Glomerular visceral epithelial cell (primary cell): ENCODE measurements around the gene BLM.
A peak's percentile ranks its signal among the peaks of the same experiment; 100 is the strongest.
"Not testable (repeated sequence)": the region's sequence is repeated elsewhere in the genome, so short reads cannot be mapped to it uniquely, and the experiment has no call there.

Experiments used
- DNase-seq: peaks from one replicate; pipeline ENCODE4 v3.0.0-alpha.2; 2016; ENCODE audit errors: extremely low spot score

Gene BLM

DNA sequence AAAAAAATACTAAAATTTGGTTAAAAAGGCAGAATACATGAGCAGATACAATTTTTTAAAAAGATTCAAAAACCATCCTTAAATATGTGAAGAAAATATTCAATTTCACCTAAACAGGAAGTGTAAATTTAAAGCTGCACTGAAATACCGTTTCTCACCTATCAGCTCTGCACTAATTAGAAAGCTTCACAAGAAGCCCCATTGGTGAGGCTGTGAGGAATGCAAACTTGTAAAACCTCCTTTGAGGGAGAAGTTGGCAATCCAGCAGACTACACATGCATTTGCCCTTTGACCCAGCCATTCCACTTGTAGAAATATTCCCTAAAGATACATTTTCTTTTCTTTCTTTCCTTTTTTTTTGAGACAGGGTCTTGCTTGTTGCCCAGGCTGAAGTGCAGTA, 18.8 kb downstream of the BLM start:
- no peak for DNase-seq

DNA sequence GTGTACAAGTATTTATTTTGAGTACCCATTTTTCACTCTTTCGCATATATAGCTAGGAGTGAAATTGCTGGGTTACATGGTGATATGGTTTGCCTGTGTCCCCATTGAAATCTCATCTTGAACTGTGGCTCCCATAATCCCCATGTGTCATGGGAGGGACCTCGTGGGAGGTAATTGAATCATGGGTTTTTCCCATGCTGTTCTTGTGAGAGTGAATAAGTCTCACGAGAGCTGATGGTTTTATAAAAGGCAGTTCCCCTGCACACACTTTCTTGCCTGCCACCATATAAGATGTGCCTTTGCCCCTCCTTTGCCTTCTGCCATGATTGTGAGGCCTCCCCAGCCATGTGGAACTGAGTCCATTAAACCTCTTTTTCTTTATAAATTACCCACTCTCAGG, 23.4 kb downstream of the BLM start:
- not testable (repeated sequence) for DNase-seq

DNA sequence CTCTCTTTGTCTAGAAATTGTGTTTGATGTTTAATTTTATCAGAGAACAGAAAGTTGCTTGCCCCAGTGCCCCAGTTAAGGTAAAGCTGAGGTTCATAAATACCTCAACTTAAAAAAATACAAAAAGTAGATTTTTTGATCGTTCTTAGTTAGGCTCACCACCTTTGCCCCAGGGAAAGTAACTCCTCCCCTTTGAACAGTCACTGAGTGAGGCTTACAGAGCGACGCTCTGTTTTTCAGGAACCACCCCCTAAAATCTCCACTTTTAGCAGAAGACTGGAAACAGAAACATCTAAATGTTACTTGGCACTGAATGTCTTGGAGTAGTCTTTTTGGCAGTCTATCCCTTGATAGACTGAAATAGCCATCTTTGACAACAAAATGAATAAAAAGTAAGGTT, 24.9 kb downstream of the BLM start:
- DNase-seq: no peak

DNA sequence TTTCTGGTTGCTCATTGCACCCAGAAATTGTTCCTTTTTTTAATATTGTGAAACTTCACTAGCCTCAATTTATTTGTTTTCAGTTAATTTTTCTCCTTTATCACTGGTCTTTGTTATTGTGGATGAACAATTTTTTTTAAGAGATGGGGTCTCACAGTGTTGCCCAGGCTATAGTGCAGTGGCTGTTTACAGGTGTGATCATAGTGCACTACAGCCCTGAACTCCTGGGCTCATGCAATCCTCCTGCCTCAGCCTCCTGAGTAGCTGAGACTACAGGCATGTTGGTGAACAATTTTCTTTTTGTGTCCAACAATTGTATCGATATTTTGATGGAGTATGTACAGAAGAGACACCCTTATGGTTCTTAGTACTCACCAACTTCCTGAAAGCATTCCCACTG, 26.3 kb downstream of the BLM start:
- DNase-seq: no peak

DNA sequence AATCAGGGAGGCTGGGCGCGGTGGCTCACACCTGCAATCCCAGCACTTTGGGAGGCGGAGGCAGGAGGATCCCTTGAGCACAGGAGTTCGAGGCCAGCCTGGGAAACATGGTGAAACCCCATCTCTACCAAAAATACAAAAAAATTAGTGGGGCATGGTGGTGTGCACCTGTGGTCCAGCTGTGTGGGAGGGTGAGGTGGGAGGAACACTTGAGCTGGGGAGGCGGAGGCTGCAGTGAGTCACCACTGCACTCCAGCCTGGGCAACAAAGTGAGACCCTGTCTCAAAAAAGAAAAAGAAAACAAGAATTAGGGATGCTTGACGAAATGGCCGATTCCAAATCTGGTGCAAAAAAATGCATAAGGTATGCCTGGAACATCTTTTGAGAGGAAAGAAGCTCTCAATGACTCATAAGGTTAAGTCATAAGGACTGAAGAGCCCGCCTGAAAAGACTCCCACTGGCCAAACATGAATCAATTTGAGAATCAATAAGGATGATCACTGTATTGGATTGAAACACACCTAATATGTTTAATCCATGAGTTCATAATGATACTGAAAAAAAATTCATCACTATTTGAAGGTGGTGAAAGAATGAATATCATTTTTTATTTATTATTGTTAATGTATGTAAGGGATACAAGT, 27.7 kb downstream of the BLM start:
- no peak for DNase-seq

DNA sequence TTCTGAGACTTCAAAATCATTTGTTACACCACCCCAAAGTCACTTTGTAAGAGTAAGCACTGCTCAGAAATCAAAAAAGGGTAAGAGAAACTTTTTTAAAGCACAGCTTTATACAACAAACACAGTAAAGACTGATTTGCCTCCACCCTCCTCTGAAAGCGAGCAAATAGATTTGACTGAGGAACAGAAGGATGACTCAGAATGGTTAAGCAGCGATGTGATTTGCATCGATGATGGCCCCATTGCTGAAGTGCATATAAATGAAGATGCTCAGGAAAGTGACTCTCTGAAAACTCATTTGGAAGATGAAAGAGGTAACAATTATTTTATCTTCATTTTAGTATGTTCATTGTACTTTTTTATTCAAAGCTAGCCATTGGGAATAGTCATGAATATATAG, 32.6 kb downstream of the BLM start:
- no peak for DNase-seq

DNA sequence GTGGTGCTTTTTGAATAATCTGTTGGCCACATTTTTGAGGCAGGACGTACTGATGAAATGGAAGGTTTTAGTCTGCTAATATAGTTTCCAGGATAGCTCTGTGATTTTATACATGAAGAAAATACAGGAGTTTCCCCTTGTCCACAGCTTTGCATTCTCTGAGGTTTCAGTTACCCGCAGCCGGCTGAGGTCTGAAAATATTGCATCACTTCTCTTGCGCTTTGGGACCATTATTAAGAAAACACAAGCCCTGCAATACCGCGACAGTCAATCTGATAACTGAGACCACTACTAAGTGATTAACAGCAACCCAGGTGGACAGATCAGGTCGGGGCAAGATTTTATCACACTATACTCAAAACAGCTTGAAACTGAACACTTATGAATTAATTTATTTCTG, 33.0 kb downstream of the BLM start:
- no peak for DNase-seq

DNA sequence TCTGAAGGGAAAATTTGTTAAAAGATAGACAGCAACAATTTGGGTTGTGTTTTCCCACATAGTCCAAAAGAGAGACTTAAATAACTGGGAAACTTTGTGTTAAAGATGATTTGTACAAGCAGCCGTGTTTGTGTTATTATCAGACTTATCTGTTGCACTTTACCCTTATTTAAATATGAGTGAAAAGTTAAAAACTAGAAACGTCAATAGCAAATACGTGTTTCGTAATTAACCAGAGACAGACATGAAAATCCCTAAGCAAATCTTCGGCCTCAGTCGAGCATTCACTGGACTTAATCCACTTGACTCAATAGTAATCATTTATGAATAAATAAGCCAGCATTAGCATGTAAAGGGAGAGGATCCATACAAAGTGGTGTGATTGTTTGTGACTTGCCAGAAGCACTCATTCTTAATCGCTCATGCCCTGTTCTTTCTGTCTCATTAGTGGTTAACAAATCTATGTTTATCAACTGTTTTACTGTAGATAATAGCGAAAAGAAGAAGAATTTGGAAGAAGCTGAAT, 34.2 kb downstream of the BLM start:
- no peak for DNase-seq

DNA sequence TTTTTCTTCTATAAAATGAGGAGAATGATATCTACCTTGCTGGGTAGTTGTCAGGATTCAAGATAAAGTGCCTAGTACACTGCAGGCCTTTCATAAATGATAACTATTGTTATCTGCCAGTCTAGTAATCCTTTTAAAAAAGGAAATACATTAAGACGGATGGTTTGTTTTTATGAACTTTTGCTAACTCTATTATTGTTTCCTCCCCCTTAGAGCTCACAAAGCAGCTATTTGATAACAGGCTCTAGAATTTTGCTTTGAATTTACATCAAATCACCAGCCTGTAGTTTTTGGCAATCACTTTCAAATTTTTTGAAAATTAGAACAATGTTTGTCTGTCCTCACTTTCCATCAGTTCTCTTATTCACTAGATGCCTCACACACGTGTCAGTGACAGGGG, 39.8 kb downstream of the BLM start:
- DNase-seq: no peak

DNA sequence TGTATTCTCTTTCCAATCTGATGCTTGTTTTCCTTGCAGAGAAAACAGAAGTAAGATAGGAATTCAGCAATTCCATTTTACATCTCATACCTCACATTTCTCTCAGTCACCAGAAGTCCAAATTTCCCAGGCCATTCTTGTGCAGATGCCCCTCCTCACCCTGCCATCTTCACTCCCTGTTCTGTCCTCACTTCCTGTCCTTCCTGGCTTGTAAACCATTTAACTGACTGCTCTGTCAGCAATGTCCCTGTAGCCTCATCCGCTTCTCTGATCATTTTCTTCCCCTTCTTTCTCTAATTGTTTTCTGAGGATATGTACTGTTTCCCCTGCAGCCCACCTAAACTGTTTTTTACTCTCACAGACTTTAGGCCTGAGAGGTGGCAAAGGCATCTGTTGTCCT, 40.3 kb downstream of the BLM start:
- no peak for DNase-seq

DNA sequence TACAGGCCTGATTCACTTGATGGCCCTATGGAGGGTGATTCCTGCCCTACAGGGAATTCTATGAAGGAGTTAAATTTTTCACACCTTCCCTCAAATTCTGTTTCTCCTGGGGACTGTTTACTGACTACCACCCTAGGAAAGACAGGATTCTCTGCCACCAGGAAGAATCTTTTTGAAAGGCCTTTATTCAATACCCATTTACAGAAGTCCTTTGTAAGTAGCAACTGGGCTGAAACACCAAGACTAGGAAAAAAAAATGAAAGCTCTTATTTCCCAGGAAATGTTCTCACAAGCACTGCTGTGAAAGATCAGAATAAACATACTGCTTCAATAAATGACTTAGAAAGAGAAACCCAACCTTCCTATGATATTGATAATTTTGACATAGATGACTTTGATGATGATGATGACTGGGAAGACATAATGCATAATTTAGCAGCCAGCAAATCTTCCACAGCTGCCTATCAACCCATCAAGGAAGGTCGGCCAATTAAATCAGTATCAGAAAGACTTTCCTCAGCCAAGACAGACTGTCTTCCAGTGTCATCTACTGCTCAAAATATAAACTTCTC, 43.6 kb downstream of the BLM start:
- no peak for DNase-seq

DNA sequence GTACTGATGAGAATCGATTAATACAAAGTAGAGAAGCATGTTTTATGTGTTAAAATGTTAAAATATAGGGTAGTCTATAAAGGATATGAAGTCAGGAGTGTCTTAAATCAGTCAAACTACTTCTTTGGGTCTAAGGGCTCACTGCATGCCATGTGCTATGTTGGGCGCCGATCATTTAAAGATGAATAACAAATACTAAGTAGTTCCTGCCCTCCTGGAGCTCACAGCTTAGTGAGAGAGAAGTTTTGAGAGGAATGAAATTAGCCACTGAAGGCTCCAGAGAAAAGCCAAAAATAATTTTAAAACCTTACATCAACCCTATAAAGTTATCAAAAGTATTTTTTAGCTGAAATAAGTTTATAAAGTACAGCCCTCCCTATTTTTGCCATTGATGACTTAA, 44.5 kb downstream of the BLM start:
- DNase-seq: no peak

DNA sequence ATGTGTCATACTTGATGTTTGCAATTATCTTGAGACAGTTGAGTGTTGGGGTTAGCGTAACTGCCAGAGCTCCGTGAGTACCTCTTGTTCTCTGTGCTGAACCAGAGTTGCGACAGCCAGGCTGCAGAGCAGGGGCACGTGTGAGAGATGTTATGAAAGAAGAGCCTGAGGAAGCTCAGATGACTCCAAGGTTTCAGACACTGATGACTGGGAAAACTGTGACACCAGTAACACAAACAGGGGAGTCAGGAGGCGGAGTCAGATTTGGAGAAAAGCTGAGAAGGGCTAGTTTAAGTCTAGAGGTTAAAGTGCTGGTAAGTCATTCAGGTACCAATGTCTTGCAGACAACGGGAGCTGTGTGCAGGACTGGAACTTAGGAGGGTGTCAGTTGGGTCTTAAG, 45.0 kb downstream of the BLM start:
- no peak for DNase-seq

DNA sequence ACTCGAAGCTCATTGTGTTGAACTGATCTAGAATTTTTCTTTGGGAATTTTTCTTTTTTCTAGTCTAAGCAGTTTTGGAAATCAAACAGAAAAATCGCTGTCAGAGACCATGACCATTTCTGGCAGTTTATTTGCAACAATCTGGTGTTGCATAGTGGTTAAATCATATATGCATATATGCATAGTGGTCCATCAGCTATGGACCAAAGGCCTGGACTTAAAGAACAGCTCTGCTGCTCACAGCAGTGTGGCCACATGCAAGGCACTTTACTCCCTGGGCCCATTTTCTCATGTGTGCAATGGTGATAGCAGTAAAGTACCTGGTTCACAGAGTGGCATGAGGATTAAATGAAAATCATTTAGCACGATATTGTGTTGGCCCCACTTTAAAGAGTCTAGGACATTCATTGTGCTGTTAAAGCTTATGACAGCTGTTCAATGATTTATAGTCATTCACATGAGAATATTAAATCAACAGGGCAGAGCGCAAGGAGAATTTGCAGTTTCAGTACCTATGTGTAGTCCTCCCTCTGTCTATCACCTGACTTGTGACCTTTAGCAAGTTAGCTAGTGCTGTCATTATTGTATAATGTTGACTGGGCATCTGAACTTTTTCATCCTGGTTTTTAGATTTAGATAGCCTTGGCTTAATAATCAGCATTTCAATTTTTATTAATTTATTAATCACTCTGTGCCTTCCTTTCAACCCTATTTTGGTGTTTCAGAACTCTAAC, 46.4 kb downstream of the BLM start:
- no peak for DNase-seq

DNA sequence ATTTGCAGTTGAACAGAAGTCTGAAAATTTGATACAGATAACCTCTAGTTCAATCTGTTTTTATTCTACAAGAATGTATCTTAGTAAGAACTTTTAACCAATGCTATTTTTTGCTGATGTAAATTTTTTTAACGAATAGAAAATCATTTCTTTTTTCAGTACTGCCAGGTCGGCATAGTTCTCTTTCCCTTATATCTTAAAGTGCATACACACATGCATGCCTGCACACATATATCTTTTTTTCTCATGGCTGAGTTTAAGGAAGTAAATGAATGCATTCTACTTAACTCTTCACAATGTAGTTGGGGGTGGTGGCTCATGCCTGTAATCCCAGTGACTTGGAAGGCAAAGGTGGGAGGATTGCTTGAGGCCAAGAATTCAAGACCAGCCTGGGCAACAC, 48.4 kb downstream of the BLM start:
- no peak for DNase-seq

DNA sequence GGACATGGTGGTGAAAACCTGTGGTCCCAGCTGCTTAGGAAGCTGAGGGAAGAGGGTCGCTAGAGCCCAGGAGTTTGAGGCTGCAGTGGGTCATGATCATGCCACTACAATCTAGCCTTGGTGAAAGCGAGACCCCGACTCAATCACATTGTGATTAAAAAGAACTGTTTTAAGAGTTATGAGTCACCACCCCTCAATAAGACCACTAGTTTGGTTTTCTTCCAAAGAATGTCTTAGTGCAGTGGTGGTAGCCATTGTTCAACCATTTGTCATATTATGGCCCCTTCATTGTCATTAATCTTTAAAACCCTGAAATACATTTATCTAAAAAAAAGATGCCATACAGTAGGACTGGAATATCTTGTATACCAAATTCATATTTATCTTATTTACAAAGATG, 48.8 kb downstream of the BLM start:
- DNase-seq: no peak

DNA sequence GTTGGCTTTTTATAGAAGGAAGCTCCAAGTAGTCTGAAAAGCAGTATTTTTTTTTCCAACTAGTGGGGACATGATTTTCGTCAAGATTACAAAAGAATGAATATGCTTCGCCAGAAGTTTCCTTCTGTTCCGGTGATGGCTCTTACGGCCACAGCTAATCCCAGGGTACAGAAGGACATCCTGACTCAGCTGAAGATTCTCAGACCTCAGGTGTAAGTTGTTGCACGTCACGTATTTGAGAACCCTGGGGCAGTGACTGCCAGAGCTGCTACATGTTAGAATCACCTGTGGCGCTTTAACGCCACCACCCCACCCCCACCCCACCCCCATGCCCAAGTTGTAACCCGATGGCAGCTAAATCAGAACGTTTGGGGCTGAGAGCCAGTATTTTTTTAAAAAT, 52.2 kb downstream of the BLM start:
- no peak for DNase-seq

DNA sequence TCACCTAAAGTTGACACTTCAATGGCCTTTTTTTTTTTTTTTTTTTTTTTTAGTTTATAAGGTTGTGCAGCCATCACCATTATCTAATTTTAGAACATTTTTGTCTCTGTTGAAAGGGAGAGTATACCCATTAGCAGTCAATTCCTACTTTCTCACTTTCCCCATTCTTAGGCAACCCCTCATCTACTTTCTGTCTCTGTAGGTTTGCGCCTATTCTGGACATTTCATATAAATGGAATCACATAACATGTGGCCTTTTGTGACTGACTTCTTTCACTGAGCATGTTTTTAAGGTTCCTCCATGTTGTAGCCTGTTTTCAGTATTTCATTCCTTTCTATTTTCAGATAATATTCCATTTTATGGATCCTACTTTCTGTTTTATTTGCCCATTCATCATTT, 56.3 kb downstream of the BLM start:
- no peak for DNase-seq

DNA sequence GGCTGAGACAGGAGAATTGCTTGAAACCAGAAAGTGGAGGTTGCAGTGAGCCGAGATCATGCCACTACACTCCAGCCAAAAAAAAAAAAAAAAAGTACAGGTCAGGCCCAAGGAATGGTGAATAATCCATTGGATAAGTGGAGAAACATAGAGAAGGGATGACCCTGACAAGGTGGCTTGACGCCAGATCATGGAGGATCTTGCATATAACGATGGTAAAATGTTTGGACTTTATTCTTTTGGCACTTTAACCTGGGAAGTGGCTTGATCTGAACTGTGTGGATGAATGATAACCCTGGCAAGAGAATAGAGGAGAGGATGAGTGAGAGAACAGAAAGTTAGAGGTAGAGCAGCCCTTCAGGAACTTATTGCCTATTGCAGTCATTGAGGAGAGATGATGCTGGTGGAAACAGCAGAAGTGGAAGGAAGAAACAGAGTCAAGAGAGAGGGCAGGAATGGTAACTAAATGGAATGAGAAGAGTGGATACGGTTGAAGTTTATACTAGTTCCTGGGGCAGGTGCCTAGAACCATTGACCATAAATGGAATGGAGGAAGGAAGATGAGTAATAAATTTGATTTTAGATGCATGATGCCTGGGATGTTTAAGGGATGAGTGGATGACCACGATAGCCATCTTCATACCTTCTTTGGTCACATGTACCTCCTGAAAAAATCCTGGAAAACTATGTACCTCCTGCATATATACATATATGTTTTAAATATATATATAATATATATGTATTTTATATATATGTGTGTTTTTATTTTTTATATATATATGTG, 57.8 kb downstream of the BLM start:
- DNase-seq: peak; percentile 80

DNA sequence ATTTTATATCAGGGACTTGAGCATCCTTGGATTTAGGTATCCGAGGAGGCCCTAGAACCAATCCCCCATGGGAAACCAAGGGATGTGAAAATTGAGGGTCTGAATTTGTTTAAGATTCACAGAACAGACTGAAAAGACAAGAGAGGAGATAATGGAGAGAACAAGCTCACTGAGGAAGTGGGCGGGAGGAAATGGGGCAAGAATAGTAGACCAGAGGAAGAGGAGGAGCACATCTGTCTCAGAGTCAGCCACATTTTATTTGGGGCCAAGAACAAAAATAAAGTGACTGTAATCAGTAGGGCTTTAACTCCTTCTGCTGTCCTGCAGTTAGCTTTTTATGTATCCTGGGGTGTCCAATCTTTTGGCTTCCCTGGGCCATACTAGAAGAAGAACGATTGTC, 63.8 kb downstream of the BLM start:
- no peak for DNase-seq

DNA sequence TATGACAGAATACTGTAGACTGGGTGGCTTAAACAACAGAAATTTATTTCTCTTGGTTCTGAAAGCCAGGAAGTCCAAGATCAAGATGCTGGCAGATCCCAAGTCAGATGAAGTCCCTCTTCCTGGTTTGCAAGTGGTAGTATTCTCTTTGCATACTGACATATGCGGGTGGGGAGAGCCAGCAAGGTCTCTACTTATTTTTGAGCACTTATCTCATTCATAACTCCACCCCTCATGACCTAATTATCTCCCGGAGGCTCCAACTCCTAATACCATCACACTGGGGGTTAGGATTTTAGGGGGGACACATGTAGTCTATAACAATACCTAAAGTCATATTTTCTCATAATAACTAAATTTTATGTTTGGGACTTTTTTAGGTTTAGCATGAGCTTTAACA, 65.3 kb downstream of the BLM start:
- DNase-seq: no peak

DNA sequence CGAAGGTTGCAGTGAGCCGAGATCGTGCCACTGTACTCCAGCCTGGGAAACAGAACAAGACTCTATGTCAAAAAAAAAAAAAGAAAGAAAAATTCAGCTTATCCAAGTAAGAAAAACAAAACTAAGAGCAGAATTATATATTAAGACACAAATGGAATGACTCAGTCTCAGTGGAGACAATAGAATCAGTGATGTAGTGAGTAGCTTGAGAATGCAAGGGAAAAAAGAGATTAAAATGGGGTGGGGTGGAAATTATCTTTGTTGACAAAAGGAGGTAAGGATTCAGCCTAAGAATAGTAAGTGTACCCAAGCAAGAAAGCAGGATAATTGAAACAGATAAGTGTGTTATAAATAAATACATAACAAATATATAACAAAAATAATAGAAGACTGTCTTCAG, 70.7 kb downstream of the BLM start:
- no peak for DNase-seq

DNA sequence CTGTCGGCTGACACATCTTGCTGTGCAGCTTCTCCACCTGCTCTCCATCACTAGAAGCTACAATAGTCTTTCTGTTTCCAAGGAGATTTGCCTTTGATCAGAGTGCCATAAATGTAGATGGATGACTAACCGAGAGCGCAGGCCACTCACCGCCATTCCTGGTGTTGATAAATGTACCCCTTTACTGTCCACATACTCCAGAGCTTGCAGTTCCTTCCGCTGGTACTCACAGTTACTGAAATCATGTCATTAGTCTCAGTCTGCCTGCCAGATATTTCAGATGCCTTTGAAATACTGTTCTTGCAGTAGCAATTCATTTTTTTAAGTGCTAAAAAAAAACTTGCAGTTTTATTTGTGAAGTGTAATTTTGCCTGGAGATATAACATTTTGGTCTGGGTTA, 72.3 kb downstream of the BLM start:
- no peak for DNase-seq
